ENCODE results near the gene RASSF9. TPM values are rescaled to one million over a fixed set of nuclear protein-coding genes. Genes with fewer than 3 reads are reported as not detected.

Gene RASSF9
- total and polyA plus RNA-seq, 2 experiments from 2014 or later: 0.31 to 0.35 TPM

- Mint-ChIP-seq H3K27ac (no peak overlapping the region), H3K9me3 (no peaks in the 10 kb centered on the region), H3K27me3 (ENCODE audit: insufficient read depth, low read depth, poor library complexity) (no peaks in the 10 kb centered on the region), H3K4me1 (no peaks in the 10 kb centered on the region; the same call in 2 of the 3 replicates), H3K4me3 (no peak overlapping the region), H3K36me3 (ENCODE audit: low read depth) (no peaks in the 10 kb centered on the region)
- ATAC-seq (no peak), DNase-seq (ENCODE audit: low spot score) (no peak)
- Histone ChIP-seq H3K4me1 (ENCODE audit: insufficient read depth) (no peaks in the 10 kb centered on the region), H4K20me1 (replicated peaks; ENCODE audit: insufficient read depth) (no peaks in the 10 kb centered on the region), H3K27ac (ENCODE audit: low read depth) (no peak overlapping the region), H3K4me2 (no peak overlapping the region), H3F3A (replicated peaks; ENCODE audit: low read depth) (no peaks in the 10 kb centered on the region), H2AFZ (no peak overlapping the region), H3K9me2 (ENCODE audit: insufficient read depth) (no peaks in the 10 kb centered on the region), H3K79me2 (replicated peaks; ENCODE audit: insufficient read depth) (no peaks in the 10 kb centered on the region), H3K4me3 (no peak overlapping the region), H3K36me3 (ENCODE audit: insufficient read depth) (no peaks in the 10 kb centered on the region), H3K27me3 (ENCODE audit: insufficient read depth) (no peaks in the 10 kb centered on the region)
- no peak for TF ChIP-seq ZNF462 (CRISPR knock-in tag; IDR thresholded peaks at IDR 0.05)
- TF ChIP-seq REST (IDR thresholded peaks at IDR 0.05; ENCODE audit: unreplicated experiment): no peak
Measured at GRCh38 chr12:85798122-85798521, 38.1 kb downstream of the RASSF9 start.

All from GM23338 (cell line).